GM21619 (cell line): ENCODE results near the gene USP9Y.
"Not testable (repeated sequence)": the region's sequence is repeated elsewhere in the genome, so short reads cannot be mapped to it uniquely, and the experiment has no call there.

ENCODE experiments used
- ATAC-seq: cut with Tn5 transposase; IDR thresholded peaks from one replicate; pipeline ENCODE4 v1.9.1; 2021; ENCODE audit not compliant: unreplicated experiment

The USP9Y gene

GRCh38 chrY:12701181-12701695, at the start of gene USP9Y:
TSS of gene USP9Y (plus strand) at chrY:12701231. CDS start at chrY:12709448, 8,217 bp downstream.
- no peak for ATAC-seq

- no peak for ATAC-seq
These were observed 49.4 kb upstream of the USP9Y start for GRCh38 chrY:12651621-12652036.

DNA sequence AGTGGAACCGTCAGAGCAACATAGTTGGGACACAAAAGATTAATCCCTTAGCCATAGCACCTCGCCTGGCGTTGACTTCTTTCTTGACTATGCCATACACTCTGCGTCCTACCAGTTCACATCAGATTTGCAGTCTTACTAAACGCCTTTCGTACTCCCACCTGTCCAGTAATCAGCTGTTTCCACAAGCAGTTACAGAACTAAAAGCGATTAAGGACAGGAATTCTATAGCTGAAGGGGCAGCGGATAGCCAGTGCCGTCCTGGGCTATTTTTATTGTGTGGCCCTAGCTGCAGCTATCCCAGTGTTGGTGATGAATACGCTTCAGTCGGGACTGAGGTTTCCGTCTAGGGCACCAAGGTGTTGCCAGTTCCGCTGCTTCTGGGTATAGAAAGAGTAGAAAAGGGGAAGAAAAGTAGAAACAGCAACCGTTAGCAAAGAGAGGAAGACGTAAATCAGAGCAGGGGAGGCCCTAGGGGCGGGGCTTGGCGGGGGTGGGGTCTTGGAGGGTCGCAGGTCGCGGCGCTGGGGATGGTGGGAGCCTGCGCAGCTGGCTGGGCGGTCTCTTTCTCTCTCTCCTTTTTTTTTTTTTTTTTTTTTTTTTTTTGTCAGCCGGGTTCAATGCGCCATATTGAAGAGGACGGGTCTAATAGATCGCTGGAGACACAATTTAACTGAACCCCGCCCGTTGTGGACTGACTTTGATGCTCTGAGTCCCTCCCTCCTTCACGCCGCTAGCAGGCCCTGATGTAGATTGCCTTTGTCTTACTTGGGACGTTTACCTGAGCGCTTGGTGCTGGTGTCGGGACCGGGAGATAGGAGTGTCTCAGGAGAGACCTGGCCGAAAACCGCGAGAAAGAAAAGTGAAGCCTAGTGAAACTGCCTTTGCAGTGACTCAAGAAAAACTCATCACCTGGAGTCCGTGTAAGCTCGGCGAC, 39.0 kb upstream of the USP9Y start:
- ATAC-seq, result peak; percentile 58

DNA sequence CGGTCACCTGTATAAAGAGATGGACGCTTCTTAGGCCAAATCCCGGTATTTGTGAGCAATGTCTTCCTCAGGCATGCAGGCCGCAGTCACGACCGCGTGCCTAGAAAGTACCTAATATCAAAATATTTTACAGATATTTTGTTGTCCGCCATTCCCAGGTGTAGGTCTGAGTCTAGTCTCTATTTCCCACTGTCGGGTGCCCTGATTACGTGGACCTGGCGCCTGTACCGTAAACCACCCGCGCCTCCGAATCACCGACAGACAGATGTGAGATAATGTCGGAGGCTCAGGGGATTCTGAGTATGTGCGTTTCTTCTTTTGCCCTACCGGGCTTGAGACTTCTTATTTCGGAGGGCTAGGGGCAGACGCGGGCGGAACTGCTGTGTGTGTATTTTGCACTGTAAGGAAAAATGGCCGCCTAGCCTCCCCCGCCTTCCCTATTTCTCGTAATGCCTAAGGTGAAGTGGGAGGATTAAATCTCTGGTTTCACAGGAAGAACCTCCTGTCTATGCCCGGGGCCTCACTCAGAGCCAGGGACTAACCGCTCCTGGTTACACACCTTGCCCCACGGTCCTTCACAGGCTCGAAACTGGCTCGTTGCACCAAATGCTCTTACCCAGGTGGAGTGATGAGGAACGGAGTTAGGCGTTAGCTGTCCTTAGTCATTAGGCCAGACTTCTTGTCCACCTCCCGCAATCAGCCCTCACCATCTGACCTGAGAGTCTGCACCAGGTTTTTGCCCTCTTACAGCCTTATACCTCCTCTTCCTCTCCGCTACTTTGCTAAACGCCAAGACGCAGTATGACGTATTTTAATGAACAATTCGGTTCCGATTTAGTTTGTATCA, 38.1 kb upstream of the USP9Y start:
- peak; percentile 37 for ATAC-seq

DNA sequence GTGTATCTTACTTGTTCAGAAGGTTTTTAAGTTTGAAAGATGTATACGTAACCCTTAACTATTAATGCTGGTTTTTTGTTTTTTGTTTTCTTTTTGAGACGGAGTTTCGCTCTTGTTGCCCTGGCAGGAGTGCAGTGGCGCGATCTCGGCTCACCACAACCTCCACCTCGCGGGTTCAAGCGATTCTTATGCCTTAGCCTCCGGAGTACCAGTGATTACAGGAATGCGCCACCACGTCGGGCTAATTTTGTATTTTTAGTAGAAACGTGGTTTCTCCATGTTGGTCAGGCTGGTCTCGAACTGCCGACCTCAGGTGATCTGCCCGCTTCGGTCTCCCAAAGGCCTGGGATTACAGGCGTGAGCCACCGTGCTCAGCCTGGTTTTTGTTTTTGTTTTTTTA, 37.2 kb upstream of the USP9Y start:
- not testable (repeated sequence) for ATAC-seq

GRCh38 chrY:12678111-12678510, 22.9 kb upstream of the USP9Y start:
- no peak for ATAC-seq

DNA sequence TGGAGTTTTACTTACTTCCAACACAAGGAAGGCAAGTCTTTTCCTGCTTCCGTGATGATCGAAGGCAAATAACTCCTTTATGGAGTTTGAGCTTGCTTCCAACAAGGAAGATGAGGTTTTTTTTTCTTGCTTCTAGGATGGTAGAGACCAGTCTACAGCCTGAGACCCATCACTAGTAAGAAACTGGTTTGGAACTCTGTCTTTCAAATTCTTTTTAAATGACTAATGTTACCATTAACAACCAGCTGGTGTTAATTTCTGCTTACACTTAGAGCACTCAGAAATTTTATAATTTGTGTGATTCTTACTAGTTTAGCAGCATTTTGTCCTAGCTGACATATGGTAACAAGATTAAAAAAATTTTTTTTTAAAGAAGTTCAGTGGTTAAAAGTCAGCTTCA, 19.5 kb upstream of the USP9Y start:
- ATAC-seq, result no peak

DNA sequence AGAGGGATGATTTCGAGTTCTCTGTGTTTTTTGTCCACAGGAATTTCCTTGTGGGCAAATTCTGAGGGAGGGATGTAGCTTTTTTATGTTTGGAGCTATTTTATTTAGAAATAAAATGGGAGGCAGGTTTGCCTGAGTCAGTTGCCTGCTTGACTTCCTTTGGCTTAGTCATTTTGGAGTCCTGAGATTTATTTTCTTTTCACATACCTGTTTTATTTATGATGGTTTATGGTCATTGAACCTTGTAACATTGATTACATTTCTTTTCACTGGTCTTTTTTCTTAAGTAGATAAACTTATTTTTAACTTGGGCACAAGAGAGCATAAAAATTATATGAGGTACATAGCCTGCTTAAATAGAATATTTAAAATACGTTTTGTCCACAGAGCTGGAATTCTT, 12.7 kb upstream of the USP9Y start:
- ATAC-seq, result no peak

DNA sequence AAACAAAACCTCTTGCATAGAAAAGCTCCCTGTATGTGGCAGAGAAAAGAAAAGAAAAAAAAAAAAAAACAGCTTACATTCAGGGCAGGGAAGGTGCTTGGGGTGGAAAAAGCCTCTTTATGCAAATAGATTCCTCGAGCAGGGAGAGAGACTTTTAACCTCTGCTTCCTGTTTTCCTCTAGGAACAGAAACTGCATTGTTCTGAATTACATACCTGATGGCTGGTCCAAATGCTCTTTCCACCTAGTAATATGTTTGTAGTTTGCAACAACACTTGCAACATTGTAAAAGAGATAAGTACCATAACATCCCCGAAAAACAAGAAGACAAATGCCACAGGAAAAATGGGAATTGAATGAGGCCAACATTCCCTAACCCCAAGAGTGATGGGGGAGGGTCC, 944 bp upstream of the USP9Y start:
- ATAC-seq, result no peak

- no peak for ATAC-seq
These were observed 1.1 kb downstream of the USP9Y start for GRCh38 chrY:12702174-12702573.

- no peak for ATAC-seq
These were observed 9.4 kb downstream of the USP9Y start for GRCh38 chrY:12710460-12710859.

DNA sequence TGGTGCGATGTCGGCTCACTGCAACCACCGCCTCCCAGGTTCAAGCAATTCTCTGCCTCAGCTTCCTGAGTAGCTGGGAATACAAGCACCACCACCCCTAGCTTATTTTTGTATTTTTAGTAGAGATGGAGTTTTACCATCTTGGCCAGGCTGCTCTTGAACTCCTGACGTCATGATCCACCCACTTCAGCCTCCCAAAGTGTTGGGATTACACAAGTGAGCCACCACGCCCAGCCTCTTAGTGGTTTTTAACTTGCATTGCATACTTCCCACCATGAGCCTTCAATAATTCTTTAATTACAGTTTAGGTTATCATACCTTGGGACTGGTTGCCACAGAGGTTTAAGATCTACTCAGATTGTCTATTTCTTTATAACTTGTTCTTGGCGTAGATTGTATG, 14.3 kb downstream of the USP9Y start:
- no peak for ATAC-seq

- ATAC-seq, result no peak
These were observed 28.7 kb downstream of the USP9Y start for GRCh38 chrY:12729746-12730145.

DNA sequence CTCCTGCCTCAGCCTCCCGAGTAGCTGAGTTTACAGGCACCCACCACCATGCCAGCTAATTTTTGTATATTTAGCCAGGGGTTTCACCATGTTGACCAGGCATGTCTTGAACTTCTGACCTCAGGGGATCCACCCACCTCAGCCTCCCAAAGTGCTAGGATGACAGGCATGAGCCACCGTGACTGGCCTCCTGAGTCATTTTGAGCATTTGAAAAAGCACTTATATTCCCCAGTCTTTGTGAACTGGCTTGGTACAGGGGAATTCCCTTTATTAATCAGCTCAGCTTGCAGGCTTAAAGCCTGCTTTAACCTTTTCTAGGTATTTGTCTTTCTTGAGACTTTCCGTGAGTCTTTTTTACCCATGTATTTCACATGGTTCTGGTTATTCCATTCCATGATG, 32.6 kb downstream of the USP9Y start:
- peak; percentile 92 for ATAC-seq

DNA sequence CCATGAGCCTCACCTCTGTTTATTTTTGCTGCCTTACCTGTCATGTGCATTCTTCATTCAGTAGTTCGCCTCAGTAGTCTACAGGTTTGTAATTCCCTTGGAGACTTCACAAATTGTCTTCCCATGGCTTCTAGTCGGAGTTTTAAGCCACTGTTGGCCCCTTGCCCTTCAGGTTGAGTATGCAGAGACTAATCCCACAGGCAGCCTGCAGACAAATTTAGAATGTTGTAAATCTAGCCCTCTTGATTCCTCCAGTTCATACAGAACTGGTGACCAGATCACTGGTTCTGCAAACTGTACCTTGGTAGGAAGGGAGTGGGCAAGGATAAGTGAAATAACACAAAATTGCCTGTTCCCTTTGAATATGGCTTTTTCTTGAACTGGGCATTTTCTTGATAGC, 33.0 kb downstream of the USP9Y start:
- no peak for ATAC-seq

- ATAC-seq, result no peak
These were observed 40.4 kb downstream of the USP9Y start for GRCh38 chrY:12741414-12741813.

GRCh38 chrY:12742725-12743124, 41.7 kb downstream of the USP9Y start:
- no peak for ATAC-seq

DNA sequence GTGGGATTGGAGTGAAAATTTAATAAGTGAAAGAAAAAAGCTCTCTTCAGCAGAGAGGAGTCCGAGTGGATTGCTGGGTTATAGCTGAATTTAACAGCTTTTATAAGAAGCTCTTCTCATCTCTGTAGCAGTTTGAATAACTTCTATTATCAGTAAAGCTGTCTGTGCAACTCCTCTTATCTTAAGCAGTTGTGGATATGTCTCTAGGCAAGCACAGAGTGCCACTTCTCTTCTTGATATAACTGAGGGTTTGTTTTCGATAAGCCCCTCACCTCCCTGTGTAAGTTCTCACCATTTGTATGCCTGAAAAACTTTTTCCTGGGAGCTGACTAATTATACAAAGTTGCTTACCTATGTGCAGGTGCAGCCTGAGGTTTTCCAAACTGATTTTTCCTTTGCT, 43.1 kb downstream of the USP9Y start:
- ATAC-seq, result no peak

DNA sequence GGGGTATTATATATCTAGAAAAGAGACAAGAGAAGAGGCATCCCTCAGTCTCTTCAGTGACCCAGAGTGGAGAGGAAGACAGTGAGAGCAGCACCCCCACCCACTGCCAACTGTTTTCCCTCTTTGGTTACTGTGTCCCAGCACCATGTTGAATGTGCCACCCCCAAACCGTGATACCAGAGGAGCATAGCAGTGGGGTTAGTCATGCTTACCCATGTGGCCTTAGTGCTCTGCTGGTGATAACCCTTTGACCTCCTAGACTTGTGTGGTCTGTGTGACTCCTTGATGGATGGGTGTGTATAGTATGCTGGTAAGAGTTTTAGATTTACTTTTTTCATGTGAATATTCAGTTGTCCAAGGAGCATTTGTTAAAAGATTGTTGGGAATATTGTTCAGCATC, 48.3 kb downstream of the USP9Y start:
- no peak for ATAC-seq

GRCh38 chrY:12752856-12753255, 51.8 kb downstream of the USP9Y start:
- ATAC-seq, result no peak

- ATAC-seq, result no peak
These were observed 55.0 kb downstream of the USP9Y start for GRCh38 chrY:12756021-12756420.

DNA sequence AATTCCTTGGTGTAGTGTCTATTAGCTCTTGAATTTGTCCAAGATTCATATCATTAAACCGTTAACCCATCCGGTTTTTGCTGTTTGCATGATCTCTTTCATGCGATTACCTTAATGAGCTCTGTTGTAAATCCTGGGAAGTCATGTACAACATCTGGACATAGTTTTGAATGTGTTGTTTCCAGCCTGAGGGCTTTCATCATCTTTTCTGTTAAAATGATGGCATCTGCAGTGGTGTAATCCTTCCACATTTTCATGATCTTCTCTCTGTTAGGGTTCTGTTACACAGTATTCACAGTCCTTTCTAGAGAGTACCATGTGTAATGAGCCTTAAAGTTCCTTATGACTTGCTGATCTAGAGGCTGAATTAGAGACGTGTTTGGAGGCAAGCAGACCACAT, 64.9 kb downstream of the USP9Y start:
- no peak for ATAC-seq
